A172 (cell line): ENCODE results near the gene DCTN5. TPM values are rescaled to one million over a fixed set of nuclear protein-coding genes. Genes with fewer than 3 reads are reported as not detected.
"Not testable (repeated sequence)": the region's sequence is repeated elsewhere in the genome, so short reads cannot be mapped to it uniquely, and the experiment has no call there.

Experiments used
- DNase-seq: peaks from one replicate; pipeline ENCODE4 v3.0.0-alpha.2; 2015; ENCODE audit warnings: low spot score
- total RNA-seq: library from RNA; depleted of rRNA; stranded (reverse); fragments of >200 nt; shearing (Covaris generic); gene quantifications from 2 replicates; pipeline ENCODE4 v1.2.3, GENCODE V29; 2014; rRNA removed

Gene DCTN5
- 51.3 and 82.6 TPM in 2 replicates for total RNA-seq

GRCh38 chr16:23640931-23641765 is at the start of gene DCTN5, which contains the start of gene PALB2:
DCTN5 (plus strand) TSS chr16:23641466; CDS start chr16:23641543, 77 bp downstream.
PALB2 (minus strand) TSS chr16:23641310; CDS start chr16:23641157, 153 bp downstream.
- peak; percentile 84 for DNase-seq

- DNase-seq: no peak
Measured at GRCh38 chr16:23594186-23594585, 47.1 kb upstream of the DCTN5 start.

GRCh38 chr16:23595246-23595950 is 45.9 kb upstream of the DCTN5 start:
- DNase-seq: no peak

- peak; percentile 83 for DNase-seq
Measured at GRCh38 chr16:23595951-23596720, 45.1 kb upstream of the DCTN5 start, which contains the start of gene NDUFAB1. NDUFAB1 (minus strand) TSS chr16:23596316; CDS start chr16:23596290, 26 bp downstream.

GRCh38 chr16:23597003-23597756 is 44.1 kb upstream of the DCTN5 start:
- no peak for DNase-seq

- DNase-seq: no peak
Measured at GRCh38 chr16:23607726-23608125, 33.5 kb upstream of the DCTN5 start.

GRCh38 chr16:23608194-23608593 is 33.1 kb upstream of the DCTN5 start:
- peak; percentile 89 for DNase-seq

- DNase-seq: no peak
Measured at GRCh38 chr16:23609929-23610328, 31.3 kb upstream of the DCTN5 start.

GRCh38 chr16:23610905-23611304 is 30.4 kb upstream of the DCTN5 start:
- DNase-seq: not testable (repeated sequence)

- no peak for DNase-seq
Measured at GRCh38 chr16:23611936-23612335, 29.3 kb upstream of the DCTN5 start.

GRCh38 chr16:23615805-23616204 is 25.5 kb upstream of the DCTN5 start:
- no peak for DNase-seq

GRCh38 chr16:23624092-23624491 is 17.2 kb upstream of the DCTN5 start:
- DNase-seq: no peak

- DNase-seq: no peak
Measured at GRCh38 chr16:23629516-23629915, 11.8 kb upstream of the DCTN5 start.

GRCh38 chr16:23631874-23632273 is 9.4 kb upstream of the DCTN5 start:
- not testable (repeated sequence) for DNase-seq

GRCh38 chr16:23634461-23635036 is 6.7 kb upstream of the DCTN5 start:
- DNase-seq: no peak

GRCh38 chr16:23635958-23636357 is 5.3 kb upstream of the DCTN5 start:
- no peak for DNase-seq

GRCh38 chr16:23640615-23640930 is 693 bp upstream of the DCTN5 start:
- peak; percentile 4 for DNase-seq

GRCh38 chr16:23642246-23642774 is 1.0 kb downstream of the DCTN5 start:
- DNase-seq: no peak

GRCh38 chr16:23650674-23651416 is 9.6 kb downstream of the DCTN5 start:
- no peak for DNase-seq

GRCh38 chr16:23651943-23652468 is 10.7 kb downstream of the DCTN5 start:
- no peak for DNase-seq
